Smooth muscle cell (in vitro differentiated cells): ENCODE data around the gene PPM1L. TPM values are rescaled to one million over a fixed set of nuclear protein-coding genes. Genes with fewer than 3 reads are reported as not detected.
"Not testable (repeated sequence)": the region's sequence is repeated elsewhere in the genome, so short reads cannot be mapped to it uniquely, and the experiment has no call there.

Experiments used
- DNase-seq: peaks from one replicate; lab custom pipeline; 2025; ENCODE audit not compliant: unreplicated experiment; lab: John Stamatoyannopoulos, UW
- H2AFZ ChIP-seq: fragments of 200-600 bp; sonication (generic); 2 replicates; pipeline ENCODE4 v1.6.0; 2016; ENCODE audit warnings: antibody characterized with exemption, low read depth, mild to moderate bottlenecking
- H3F3A ChIP-seq: fragments of 200-600 bp; sonication (generic); 2 replicates; pipeline ENCODE4 v1.6.0; 2017; ENCODE audit warnings: antibody characterized with exemption, low read depth
- H3K27ac ChIP-seq: fragments of 200-600 bp; sonication (generic); 2 replicates; pipeline ENCODE4 v1.5.1; 2016; ENCODE audit warnings: low read depth, mild to moderate bottlenecking
- H3K27me3 ChIP-seq: fragments of 200-600 bp; sonication (generic); 2 replicates; pipeline ENCODE4 v1.6.1; 2016; ENCODE audit warnings: low read depth, mild to moderate bottlenecking
- H3K36me3 ChIP-seq: fragments of 200-600 bp; sonication (generic); 2 replicates; pipeline ENCODE4 v1.5.1; 2016; ENCODE audit warnings: low read depth
- H3K4me1 ChIP-seq: fragments of 200-600 bp; sonication (generic); 2 replicates; pipeline ENCODE4 v1.5.1; 2016; ENCODE audit warnings: low read depth
- H3K4me2 ChIP-seq: fragments of 200-600 bp; sonication (generic); 2 replicates; pipeline ENCODE4 v1.6.0; 2016; ENCODE audit warnings: mild to moderate bottlenecking
- H3K4me3 ChIP-seq: fragments of 200-600 bp; sonication (generic); 2 replicates; pipeline ENCODE4 v1.5.1; 2016; ENCODE audit warnings: mild to moderate bottlenecking
- H3K79me2 ChIP-seq: fragments of 200-600 bp; sonication (generic); 2 replicates; pipeline ENCODE4 v1.6.0; 2016; ENCODE audit warnings: low read depth, mild to moderate bottlenecking
- H3K9ac ChIP-seq: fragments of 200-600 bp; sonication (generic); 2 replicates; pipeline ENCODE4 v1.6.0; 2016; ENCODE audit warnings: low read depth
- H3K9me3 ChIP-seq: fragments of 200-600 bp; sonication (generic); replicated peaks from 2 replicates; pipeline ENCODE4 v1.5.1; 2016; ENCODE audit warnings: low read depth
- H4K20me1 ChIP-seq: fragments of 200-600 bp; sonication (generic); 2 replicates; pipeline ENCODE4 v1.6.0; 2016; ENCODE audit warnings: low read depth
- CTCF ChIP-seq: fragments of 200-600 bp; sonication (generic); IDR thresholded peaks from 2 replicates; pipeline ENCODE4 v1.5.1; 2017; ENCODE audit warnings: borderline replicate concordance, mild to moderate bottlenecking, antibody characterized with exemption; ENCODE audit not compliant: insufficient read depth, poor library complexity, severe bottlenecking
- WGBS: methylation state at CpG from one replicate; pipeline ENCODE4 v1.1.7; 2016; ENCODE audit warnings: low lambda C conversion rate; 5-methylcytosine and 5-hydroxymethylcytosine counted together
- polyA plus RNA-seq: library from polyadenylated mRNA; unstranded; fragments of >200 nt; fragmentation: Nextera tagmentation; extraction: Ambion mirVana; gene quantifications from 2 replicates; pipeline ENCODE4 v1.2.1, GENCODE V29; 2016
- total RNA-seq: library from RNA; depleted of rRNA; stranded (reverse); fragments of >200 nt; gene quantifications from 2 replicates; pipeline ENCODE4 v1.2.3, GENCODE V29; 2014

Gene PPM1L
- total and polyA plus RNA-seq, 2 experiments from 2014 or later: 0.14 to 1.9 TPM

DNA sequence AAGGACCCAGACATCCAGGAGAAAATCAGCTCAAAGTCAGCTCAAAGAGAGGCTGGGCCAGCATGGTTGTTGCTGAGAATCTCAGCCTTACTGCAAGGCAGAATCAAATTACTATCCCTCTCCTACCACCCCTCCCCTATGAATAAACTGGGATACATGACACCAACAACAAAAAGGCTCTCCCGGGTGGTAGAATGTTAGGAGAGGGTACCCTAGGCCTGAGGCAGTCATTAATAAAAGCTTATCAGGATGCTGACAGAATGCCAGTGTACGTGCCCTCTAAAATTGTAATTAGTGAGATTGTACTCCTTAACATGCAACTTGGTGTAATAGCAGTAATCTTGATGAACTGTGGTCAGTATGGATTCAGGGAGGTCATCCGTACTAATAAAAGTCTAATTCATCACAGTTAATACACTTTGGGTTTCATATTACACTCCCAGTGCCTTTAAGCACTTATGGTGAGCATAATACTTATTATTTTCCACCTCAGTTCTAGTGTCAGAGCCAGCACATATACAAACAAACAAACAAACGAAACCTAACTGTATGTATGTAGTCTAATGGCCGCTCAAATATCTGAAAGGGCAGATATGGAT is 272.6 kb downstream of the PPM1L start:
- H3K4me1 ChIP-seq: no peaks in the 10 kb centered on the region
- H3K27ac ChIP-seq: no peak overlapping the region
- H3K36me3 ChIP-seq: no peaks in the 10 kb centered on the region
- DNase-seq: no peak
- TF ChIP-seq CTCF: no peak
- no peak overlapping the region for H2AFZ ChIP-seq
- H3K27me3 ChIP-seq: no peaks in the 10 kb centered on the region
- H3K4me3 ChIP-seq: no peak overlapping the region
- H3K4me2 ChIP-seq: no peak overlapping the region
- H4K20me1 ChIP-seq: no peaks in the 10 kb centered on the region
- no peaks in the 10 kb centered on the region for H3K9me3 ChIP-seq
- H3K9ac ChIP-seq: no peak overlapping the region
- 76% methylated on average over 5 of the region's 5 CpGs for WGBS
- H3K79me2 ChIP-seq: no peaks in the 10 kb centered on the region
- no peaks in the 10 kb centered on the region for H3F3A ChIP-seq

GRCh38 chr3:161031134-161031533 is 275.1 kb downstream of the PPM1L start:
- H4K20me1 ChIP-seq: no peaks in the 10 kb centered on the region
- H3K4me3 ChIP-seq: no peak overlapping the region
- H3K4me1 ChIP-seq: no peaks in the 10 kb centered on the region
- no peaks in the 10 kb centered on the region for H3K36me3 ChIP-seq
- DNase-seq: no peak
- WGBS: 83% methylated on average over 1 of the region's 1 CpG
- H3K79me2 ChIP-seq: no peaks in the 10 kb centered on the region
- peak overlapping the region; percentile 73 for H3K27ac ChIP-seq
- no peak overlapping the region for H2AFZ ChIP-seq
- no peaks in the 10 kb centered on the region for H3F3A ChIP-seq
- H3K9me3 ChIP-seq: no peaks in the 10 kb centered on the region
- no peak overlapping the region for H3K4me2 ChIP-seq
- TF ChIP-seq CTCF: no peak
- H3K9ac ChIP-seq: no peak overlapping the region
- no peaks in the 10 kb centered on the region for H3K27me3 ChIP-seq

DNA sequence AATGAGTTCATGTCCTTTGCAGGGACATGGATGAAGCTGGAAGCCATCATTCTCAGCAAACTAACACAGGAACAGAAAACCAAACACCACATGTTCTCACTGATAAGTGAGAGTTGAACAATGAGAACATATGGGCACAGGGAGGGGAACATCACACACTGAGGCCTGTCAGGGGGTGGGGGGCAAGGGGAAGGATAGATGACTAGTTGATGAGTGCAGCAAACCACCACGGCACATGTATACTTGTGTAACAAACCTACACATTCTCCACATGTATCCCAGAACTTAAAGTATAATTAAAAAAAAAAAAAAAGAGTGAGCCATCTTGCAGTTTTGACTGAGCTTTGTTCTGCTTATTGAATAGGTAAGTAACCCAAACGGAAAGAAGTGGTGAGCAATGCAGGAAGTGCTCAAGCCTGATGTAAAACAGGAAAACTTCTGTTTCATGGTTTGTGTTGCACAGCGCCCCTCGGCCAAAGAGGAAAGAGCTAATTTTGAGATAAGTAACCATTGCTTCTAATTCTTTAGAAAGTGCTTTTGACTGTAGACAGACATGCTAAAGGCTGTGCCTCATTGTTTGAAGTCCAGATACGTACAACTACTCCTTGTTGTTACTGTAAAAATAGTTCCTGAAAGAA is 279.0 kb downstream of the PPM1L start:
- not testable (repeated sequence) for H3K4me1 ChIP-seq, H3K36me3 ChIP-seq, H3K27me3 ChIP-seq, H3K9ac ChIP-seq, H4K20me1 ChIP-seq, H3K9me3 ChIP-seq, H3K79me2 ChIP-seq, H3F3A ChIP-seq, H3K4me3 ChIP-seq, DNase-seq, H2AFZ ChIP-seq, H3K4me2 ChIP-seq
- peak overlapping the region; percentile 36 for H3K27ac ChIP-seq
- 31% methylated on average over 5 of the region's 5 CpGs for WGBS

DNA sequence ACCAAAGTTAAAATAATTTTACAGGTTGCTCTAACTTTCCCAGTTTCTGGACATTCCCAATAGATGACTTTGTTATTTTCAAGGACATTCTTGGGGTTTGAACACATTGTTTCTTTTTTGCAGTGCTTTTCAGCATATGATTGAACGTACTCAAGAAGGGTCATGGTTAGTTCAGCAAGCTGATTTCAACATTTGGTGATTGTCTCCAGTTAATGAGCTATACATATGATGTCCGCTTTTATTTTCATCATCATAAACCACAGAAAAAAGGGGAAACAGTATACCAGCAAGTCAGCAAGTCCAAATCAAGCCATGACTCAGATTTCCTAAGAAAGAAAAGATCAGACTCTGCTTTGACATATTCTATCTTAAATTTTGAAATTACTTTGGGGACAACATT is 279.7 kb downstream of the PPM1L start:
- Histone ChIP-seq H3K27me3 (no peaks in the 10 kb centered on the region), H3K4me1 (no peaks in the 10 kb centered on the region), H3K27ac (no peak overlapping the region), H2AFZ (no peak overlapping the region), H3K79me2 (no peaks in the 10 kb centered on the region), H3K36me3 (no peaks in the 10 kb centered on the region), H3K4me3 (no peak overlapping the region), H3F3A (no peaks in the 10 kb centered on the region), H3K9ac (no peak overlapping the region), H3K4me2 (no peak overlapping the region), H3K9me3 (no peaks in the 10 kb centered on the region), H4K20me1 (no peaks in the 10 kb centered on the region)
- WGBS: 68% methylated on average over 2 of the region's 2 CpGs
- no peak for DNase-seq
- no peak for TF ChIP-seq CTCF
